Cortex of kidney (tissue), 1 donor: ENCODE results near the gene POP7.
"Not testable (repeated sequence)": the region's sequence is repeated elsewhere in the genome, so short reads cannot be mapped to it uniquely, and the experiment has no call there.

Experiments used
- DNase-seq: peaks from one replicate; lab custom pipeline; 2025; lab: John Stamatoyannopoulos, UW

POP7 gene

DNA sequence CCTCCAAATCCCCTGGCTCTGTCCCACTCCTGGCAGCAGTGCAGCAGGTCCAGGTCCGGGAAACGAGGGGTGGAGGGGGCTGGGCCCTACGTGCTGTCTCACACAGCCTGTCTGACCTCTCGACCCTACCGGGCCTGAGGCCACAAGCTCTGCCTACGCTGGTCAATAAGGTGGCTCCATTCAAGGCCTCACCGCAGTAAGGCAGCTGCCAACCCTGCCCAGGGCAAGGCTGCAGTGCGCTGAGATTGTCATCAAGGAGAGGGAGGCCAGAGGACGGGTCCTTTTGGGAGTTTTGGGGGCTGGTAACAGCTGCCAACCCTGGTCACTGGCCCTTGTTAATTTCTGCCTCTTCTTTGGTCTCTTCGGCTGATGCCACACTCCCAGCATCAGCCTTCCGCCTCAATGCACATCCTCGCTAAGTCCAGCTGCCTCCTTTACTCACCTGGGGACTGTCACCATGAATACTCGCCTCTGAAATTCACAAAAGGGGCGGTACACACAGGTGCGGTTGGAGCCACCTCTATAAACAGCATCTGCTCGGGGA, 17.9 kb downstream of the POP7 start:
- no peak for DNase-seq

GRCh38 chr7:100724364-100724763, 18.4 kb downstream of the POP7 start:
- DNase-seq: not testable (repeated sequence)

- no peak for DNase-seq
Observed at GRCh38 chr7:100726996-100727761, 21.3 kb downstream of the POP7 start.

DNA sequence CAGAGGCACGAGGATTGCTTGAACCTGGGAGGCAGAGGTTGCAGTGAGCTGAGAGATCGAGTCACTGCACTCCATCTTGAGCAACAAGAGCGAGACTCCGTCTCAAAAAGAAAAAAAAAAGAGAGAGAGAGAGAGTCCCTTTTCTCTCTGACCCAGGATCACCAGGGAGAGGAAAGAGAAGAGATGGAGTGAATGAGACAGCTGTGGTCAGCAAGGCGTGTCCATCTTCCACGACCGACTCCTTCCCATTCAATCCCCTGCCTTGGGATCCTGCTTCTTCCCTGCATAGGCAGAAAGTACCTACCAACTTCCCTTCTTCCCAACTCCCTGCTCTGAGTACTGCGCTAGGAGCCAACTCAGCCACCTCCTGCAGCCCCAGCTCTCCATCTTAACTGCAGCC, 22.3 kb downstream of the POP7 start:
- no peak for DNase-seq

DNA sequence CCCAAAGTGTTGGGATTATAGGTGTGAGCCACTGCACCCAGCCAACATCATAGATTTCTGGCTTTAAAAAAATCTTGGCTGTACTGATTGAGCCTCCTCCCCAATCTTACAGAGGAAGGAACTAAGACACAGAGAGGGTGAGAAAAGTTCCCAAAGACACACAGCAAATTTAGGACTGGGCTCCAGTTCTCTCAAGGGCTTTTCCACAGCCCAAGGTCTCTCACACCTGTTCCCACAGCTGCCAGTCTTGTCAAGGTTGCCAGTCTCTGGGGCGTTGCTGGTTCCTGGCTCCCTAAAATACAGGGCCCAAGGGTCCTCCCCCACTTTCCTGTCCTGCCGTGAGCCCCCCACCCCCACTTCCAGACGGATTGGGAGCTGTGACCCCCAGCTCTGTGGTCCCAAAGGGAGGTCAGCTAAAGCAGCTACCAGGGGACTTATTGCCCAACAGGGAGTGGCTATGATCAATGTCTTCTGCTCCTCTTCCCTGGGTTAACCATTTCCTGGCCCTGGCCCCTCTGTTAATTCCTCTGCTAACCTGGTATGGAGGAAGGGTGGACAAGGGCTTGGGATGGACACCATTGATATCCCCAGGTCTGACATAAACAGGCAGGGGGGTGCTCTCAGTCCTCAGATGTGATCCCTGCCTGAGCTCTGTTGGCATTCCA, 24.3 kb downstream of the POP7 start:
- DNase-seq: no peak

GRCh38 chr7:100731937-100732636, 26.2 kb downstream of the POP7 start:
- no peak for DNase-seq

DNA sequence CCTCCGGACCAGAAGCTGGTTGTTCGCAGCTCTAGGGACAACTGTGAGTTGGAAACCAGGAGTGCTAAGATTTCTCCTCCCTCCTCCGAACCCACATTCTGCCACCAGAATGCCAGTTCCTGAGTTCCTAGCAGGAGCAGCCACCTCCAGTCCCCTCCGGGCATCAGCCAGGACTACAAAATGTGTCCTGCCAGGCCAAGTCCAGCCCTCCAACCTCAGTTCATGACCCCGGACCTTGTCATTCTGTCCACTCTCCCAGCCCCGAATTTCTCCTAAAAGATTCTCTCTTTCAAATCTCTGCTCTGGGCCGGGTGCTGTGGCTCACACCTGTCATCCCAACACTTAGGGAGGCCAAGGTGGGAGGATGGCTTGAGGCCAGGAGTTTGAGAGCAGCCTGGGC, 29.8 kb downstream of the POP7 start:
- DNase-seq: no peak

- no peak for DNase-seq
Observed at GRCh38 chr7:100736671-100737070, 30.8 kb downstream of the POP7 start.

DNA sequence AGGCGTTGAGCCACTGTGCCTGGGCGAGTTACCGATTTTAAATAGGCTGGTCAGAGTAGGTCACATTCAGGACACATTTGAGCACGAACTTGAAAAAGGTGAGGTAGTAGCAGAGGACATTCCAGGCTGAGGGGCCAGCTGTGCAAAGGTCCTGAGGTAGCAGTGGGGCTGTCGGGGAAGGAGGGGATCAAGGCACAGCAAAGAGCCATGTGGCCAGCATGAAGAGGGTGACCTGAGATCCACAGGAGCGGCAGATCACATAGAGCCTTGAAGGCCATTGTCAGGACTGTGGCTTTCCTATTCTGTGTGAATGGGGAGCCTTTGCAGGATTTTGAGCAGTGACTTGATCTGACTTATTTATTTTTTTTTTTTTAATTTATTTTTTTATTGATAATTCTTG, 34.0 kb downstream of the POP7 start:
- DNase-seq: no peak

DNA sequence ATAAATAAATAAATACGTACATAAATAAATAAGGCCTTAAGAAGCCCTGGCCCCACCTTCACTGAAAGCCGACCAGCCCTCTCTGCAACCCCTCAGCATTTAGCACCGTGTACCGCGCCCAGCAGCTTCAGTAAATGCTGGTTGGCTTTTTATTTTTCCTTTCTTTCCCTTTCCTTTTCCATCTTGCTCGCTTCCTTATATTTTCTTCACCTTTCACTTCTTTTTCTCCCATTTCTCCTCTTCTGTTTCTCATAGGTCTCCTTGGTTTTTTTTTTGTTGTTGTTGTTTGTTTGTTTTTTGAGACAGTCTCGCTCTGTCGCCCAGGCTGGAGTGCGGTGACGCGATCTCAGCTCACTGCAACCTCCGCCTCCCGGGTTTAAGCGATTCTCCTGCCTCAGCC, 38.7 kb downstream of the POP7 start:
- DNase-seq: no peak

GRCh38 chr7:100745184-100745583, 39.3 kb downstream of the POP7 start:
- DNase-seq: no peak

DNA sequence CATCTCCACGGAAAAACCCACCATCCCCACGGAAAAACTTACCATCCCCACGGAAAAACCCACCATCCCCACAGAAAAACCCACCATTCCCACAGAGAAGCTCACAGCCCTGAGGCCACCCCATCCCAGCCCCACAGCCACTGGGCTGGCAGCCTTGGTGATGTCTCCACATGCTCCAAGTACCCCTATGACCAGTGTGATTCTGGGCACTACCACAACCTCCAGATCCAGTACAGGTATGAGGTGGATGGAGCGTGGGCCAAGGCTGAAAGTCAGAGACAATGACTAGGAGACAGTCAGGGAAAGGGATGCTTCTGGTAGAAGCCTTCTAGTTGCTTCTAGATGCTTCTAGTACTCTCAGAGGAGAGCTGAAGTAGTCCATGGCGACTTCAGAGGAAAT, 47.1 kb downstream of the POP7 start:
- no peak for DNase-seq

GRCh38 chr7:100753750-100754149, 47.8 kb downstream of the POP7 start:
- no peak for DNase-seq
